A549 (cell line): Measurements from ENCODE around the gene MFSD2B. TPM values are rescaled to one million over a fixed set of nuclear protein-coding genes. Genes with fewer than 3 reads are reported as not detected.
A peak's percentile ranks its signal among the peaks of the same experiment; 100 is the strongest.
"Not testable (repeated sequence)": the region's sequence is repeated elsewhere in the genome, so short reads cannot be mapped to it uniquely, and the experiment has no call there.

Experiments used
- ATAC-seq, 2 experiments: fragments of 200-7000 bp in 1 of 2; fragments of >200 bp in 1 of 2; cut with Nextera tagmentation in 1 of 2; cut with Tn5 transposase in 1 of 2; 3 replicates each; pipeline versions ENCODE4 v1.8.0 to v1.9.1; 2018 to 2020; ENCODE audit warnings: mild to moderate bottlenecking in 1 of 2, moderate library complexity in 1 of 2
- CTCF ChIA-PET: fragments of 300-600 bp; sonication (Branson Sonifier 250); formaldehyde crosslinking; extraction: SDS; loops from one replicate; lab custom pipeline; 2021; ENCODE audit warnings: antibody characterized with exemption, inconsistent platforms; lab: Yijun Ruan, JAX
- POLR2A ChIA-PET: fragments of 350-600 bp; formaldehyde crosslinking; extraction: SDS; loops from one replicate; lab custom pipeline; 2021; ENCODE audit warnings: antibody characterized with exemption, inconsistent platforms; lab: Yijun Ruan, JAX
- DNase-seq, 2 experiments: peaks; one replicate each; pipeline versions ENCODE4 v3.0.0 to v3.0.0-alpha.2; 2011 to 2016; ENCODE audit warnings: low read depth in 1 of 2, low spot score in 1 of 2
- FAIRE-seq: peaks from 2 replicates; lab custom pipeline; 2011; peaks lifted over from hg19 to GRCh38; lab: Jason Lieb, UNC
- H3K27ac ChIP-seq, 2 experiments: fragments of >200 bp; sonication (Bioruptor Twin); formaldehyde crosslinking; 3 replicates each; pipeline ENCODE4 v1.5.1; 2016 to 2017
- H3K4me1 ChIP-seq: fragments of >200 bp; sonication (Bioruptor Twin); formaldehyde crosslinking; 3 replicates; pipeline ENCODE4 v1.6.1; 2016
- H3K4me2 ChIP-seq: fragments of >200 bp; sonication (Bioruptor Twin); formaldehyde crosslinking; 3 replicates; pipeline ENCODE4 v1.6.1; 2016
- H3K4me3 ChIP-seq: fragments of >200 bp; sonication (Bioruptor Twin); formaldehyde crosslinking; 3 replicates; pipeline ENCODE4 v1.5.1; 2016
- H3K9me3 ChIP-seq: fragments of >200 bp; sonication (Bioruptor Twin); formaldehyde crosslinking; 3 replicates; pipeline ENCODE4 v1.6.1; 2016
- ATOH8 ChIP-seq: fragments of 250-450 bp; sonication (Bioruptor Pico); IDR thresholded peaks from 2 replicates; pipeline ENCODE4 v1.5.0; 2020; ENCODE audit warnings: low read depth, mild to moderate bottlenecking, moderate library complexity
- CEBPB ChIP-seq, 2 experiments: fragments of >200 bp in 1 of 2; sonication (Bioruptor Twin) in 1 of 2; formaldehyde crosslinking in 1 of 2; IDR thresholded peaks; 2 replicates each; pipeline ENCODE4 v1.6.1; 2012 to 2016
- CHD4 ChIP-seq: fragments of 200-600 bp; sonication (generic); IDR thresholded peaks from 2 replicates; pipeline ENCODE4 v1.6.1; 2016; ENCODE audit warnings: antibody characterized with exemption, mild to moderate bottlenecking, borderline replicate concordance
- ESRRA ChIP-seq: fragments of 150-350 bp; IDR thresholded peaks from 2 replicates; pipeline ENCODE4 v1.6.1; 2014; ENCODE audit warnings: mild to moderate bottlenecking, low read length, borderline replicate concordance
- HES2 ChIP-seq: fragments of >200 bp; sonication (Bioruptor Twin); formaldehyde crosslinking; IDR thresholded peaks from 2 replicates; pipeline ENCODE4 v1.6.1; 2016
- HEYL ChIP-seq: fragments of 250-450 bp; sonication (Bioruptor Pico); IDR thresholded peaks from 2 replicates; pipeline ENCODE4 v1.8.0; 2021; ENCODE audit warnings: mild to moderate bottlenecking, moderate library complexity
- HOXA7 ChIP-seq: fragments of 250-450 bp; sonication (Bioruptor Pico); IDR thresholded peaks from 2 replicates; pipeline ENCODE4 v1.5.0; 2020; ENCODE audit warnings: mild to moderate bottlenecking, moderate library complexity
- HOXB5 ChIP-seq: fragments of 250-450 bp; sonication (Bioruptor Pico); IDR thresholded peaks from 2 replicates; pipeline ENCODE4 v1.5.0; 2020; ENCODE audit warnings: mild to moderate bottlenecking, moderate library complexity
- KDM1A ChIP-seq: fragments of 200-600 bp; sonication (generic); IDR thresholded peaks from 2 replicates; pipeline ENCODE4 v1.6.1; 2016; ENCODE audit warnings: low read depth, mild to moderate bottlenecking
- MAFK ChIP-seq: fragments of 450-650 bp; IDR thresholded peaks from 2 replicates; pipeline ENCODE4 v1.6.1; 2014; ENCODE audit not compliant: partially characterized antibody
- PBX3 ChIP-seq: IDR thresholded peaks from 2 replicates; pipeline ENCODE4 v1.6.1; 2012
- POLR2A ChIP-seq: IDR thresholded peaks from 2 replicates; pipeline ENCODE4 v1.6.1; 2012; ENCODE audit warnings: mild to moderate bottlenecking, low read length
- RAD21 ChIP-seq, 2 experiments: fragments of >200 bp in 1 of 2; sonication (Bioruptor Twin) in 1 of 2; formaldehyde crosslinking in 1 of 2; IDR thresholded peaks in 1 of 2; conservative IDR thresholded peaks in 1 of 2; 2 replicates in 1 of 2; 3 replicates in 1 of 2; pipeline ENCODE4 v1.6.1; 2012 to 2018; ENCODE audit warnings: inconsistent platforms in 1 of 2
- RFX5 ChIP-seq: fragments of 450-650 bp; IDR thresholded peaks from 2 replicates; pipeline ENCODE4 v1.7.1; 2014; ENCODE audit warnings: antibody characterized with exemption, mild to moderate bottlenecking, moderate library complexity
- TFCP2L1 ChIP-seq: fragments of 250-450 bp; sonication (Bioruptor Pico); IDR thresholded peaks from 2 replicates; pipeline ENCODE4 v1.5.0; 2021; ENCODE audit warnings: mild to moderate bottlenecking
- ZFP36 ChIP-seq: fragments of 450-650 bp; IDR thresholded peaks from 2 replicates; pipeline ENCODE4 v1.6.1; 2014; ENCODE audit warnings: borderline replicate concordance; ENCODE audit not compliant: partially characterized antibody
- WGBS: methylation state at CpG from one replicate; pipeline ENCODE4 v1.1.6; 2017; ENCODE audit errors: missing lambda C conversion rate; 5-methylcytosine and 5-hydroxymethylcytosine counted together
- polyA plus RNA-seq, 4 experiments: library from polyadenylated mRNA; depleted of rRNA in 3 of 4; stranded (reverse); fragments of >200 nt; fragmentation: RNase III in 1 of 4; extraction: RNeasy Plus Mini Kit Qiagen cat#74134 plus additional on column Dnase treatment in 1 of 4; gene quantifications; 2 replicates in 3 of 4; 3 replicates in 1 of 4; pipeline ENCODE4 v1.2.3, GENCODE V29; 2011 to 2017
- TF ChIP-seq, protein P1 (sequence below): IDR thresholded peaks from 2 replicates; pipeline ENCODE4 v1.6.1; 2012; ENCODE audit warnings: low read depth, borderline replicate concordance
- TF ChIP-seq, protein P2 (sequence below): fragments of >200 bp; sonication (Bioruptor Twin); formaldehyde crosslinking; IDR thresholded peaks from 3 replicates; pipeline ENCODE4 v1.5.1; 2016
- TF ChIP-seq, protein P3 (sequence below): fragments of 200-600 bp; sonication (generic); IDR thresholded peaks from 2 replicates; pipeline ENCODE4 v1.6.1; 2016; ENCODE audit warnings: antibody characterized with exemption, mild to moderate bottlenecking, moderate library complexity
- TF ChIP-seq, protein P4 (sequence below): fragments of 450-650 bp; IDR thresholded peaks from 2 replicates; pipeline ENCODE4 v1.6.1; 2014; ENCODE audit warnings: antibody characterized with exemption
- TF ChIP-seq, protein P5 (sequence below): fragments of >200 bp; sonication (Bioruptor Twin); formaldehyde crosslinking; IDR thresholded peaks from 3 replicates; pipeline ENCODE4 v1.6.1; 2016

The MFSD2B gene
- polyA plus RNA-seq, 2 of the 4 experiments (the other 2 are of a cell fraction): 0.09 to 0.17 TPM

DNA sequence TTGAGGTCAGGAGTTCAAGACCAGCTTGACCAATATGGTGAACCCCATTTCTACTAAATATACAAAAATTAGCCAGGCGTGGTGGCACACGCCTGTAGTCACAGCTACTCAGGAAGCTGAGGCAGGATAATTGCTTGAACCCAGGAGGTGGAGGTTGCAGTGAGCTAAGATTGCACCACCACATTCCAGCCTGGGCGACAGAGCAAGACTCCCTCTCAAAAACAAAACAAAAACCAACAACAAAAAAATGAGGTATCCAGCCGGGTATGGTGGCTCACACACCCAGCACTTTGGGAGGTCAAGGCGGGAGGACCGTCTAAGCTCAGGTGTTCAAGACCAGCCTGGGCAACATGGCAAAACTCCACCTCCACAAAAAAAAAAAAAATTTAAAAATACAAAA is 5.0 kb downstream of the MFSD2B start:
- H3K4me1 ChIP-seq: peaks cover 61% of the 10 kb centered on the region
- ATAC-seq, FAIRE-seq, H3K9me3 ChIP-seq: not testable (repeated sequence)
- 31% methylated on average over 6 of the region's 6 CpGs for WGBS
- CTCF ChIA-PET: interaction anchor here (1.0 to 1.7 kb wide), 5 partner anchors 9 to 88 kb away, joined by 3 to 7 read pairs (median 4); partner anchors contain the start of gene ATAD2B
- H3K4me3 ChIP-seq: peak overlapping the region; percentile 12; the same call in 1 of the 3 replicates
- 0 out of 2 replicates have a peak, but pooled peaks have one; percentile 49 for TF ChIP-seq CHD4
- peak in 1 of 2 experiments; percentile 79; a peak in 2 of 4 replicates for TF ChIP-seq CEBPB (IDR thresholded peaks at IDR 0.05)
- H3K4me2 ChIP-seq: peak overlapping the region; percentile 78
- POLR2A ChIA-PET: interaction anchor here (1.3 to 2.2 kb wide), 4 partner anchors 33 to 88 kb away, joined by 3 to 19 read pairs (median 8); partner anchors contain the start of genes ATAD2B, SF3B6 and WDCP
- H3K27ac ChIP-seq: peak overlapping the region; percentile 88 to 89
- DNase-seq: peak in 1 of 2 experiments; percentile 39

DNA sequence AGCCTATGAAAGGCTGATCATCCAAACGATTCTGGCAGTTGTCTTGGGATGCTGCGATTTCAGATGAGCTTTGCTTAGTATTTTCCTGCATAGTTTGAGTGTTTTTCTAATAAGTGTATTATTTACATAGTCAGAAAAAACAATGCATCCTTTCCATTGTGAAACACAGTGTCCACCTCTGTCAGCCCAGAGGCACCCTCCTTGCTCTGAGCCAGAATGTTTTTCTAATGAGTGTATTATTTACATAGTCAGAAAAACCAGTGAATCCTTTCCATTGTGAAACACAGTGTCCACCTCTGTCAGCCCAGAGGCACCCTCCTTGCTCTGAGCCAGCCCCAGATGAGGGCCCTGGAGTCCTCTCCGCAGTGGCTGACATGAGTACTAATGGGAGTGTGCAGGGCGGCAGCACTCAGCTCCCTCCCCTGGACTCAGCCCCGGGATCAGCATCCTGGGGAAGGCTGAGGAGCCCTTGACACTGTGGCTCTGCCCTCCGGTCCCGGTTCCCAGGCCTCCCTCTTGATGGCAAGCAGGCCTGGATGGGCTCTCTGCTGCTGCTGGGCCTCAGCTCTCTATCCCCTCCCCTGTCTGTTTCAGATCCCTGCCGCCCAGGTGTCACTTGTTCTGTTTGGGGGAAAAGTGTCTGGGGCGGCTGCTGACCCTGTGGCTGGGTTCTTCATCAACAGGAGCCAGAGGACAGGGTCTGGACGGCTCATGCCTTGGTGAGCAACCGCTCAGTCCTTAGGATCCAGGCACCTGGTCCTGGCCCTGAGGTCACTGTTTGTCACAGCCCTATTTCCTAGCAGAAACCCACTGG is 5.9 kb downstream of the MFSD2B start:
- WGBS: 17% methylated on average over 8 of the region's 11 CpGs
- POLR2A ChIA-PET: interaction anchor here (0.7 to 2.2 kb wide), 6 partner anchors 10 to 89 kb away, joined by 3 to 19 read pairs (median 6); partner anchors contain the start of genes ATAD2B, SF3B6 and WDCP
- FAIRE-seq (peak; percentile 93), DNase-seq (peak; percentile 77 to 95), ATAC-seq (peak; percentile 91 to 92)
- Histone ChIP-seq H3K4me1 (peaks cover 64% of the 10 kb centered on the region), H3K27ac (peak overlapping the region; percentile 89 to 94), H3K4me3 (peak overlapping the region; percentile 12; the same call in 1 of the 3 replicates), H3K9me3 (no peaks in the 10 kb centered on the region), H3K4me2 (peak overlapping the region; percentile 78)
- CTCF ChIA-PET: interaction anchor here (0.8 to 1.6 kb wide), 6 partner anchors 12 to 182 kb away, joined by 3 to 7 read pairs (median 3); partner anchors contain the start of gene ATAD2B
- TF ChIP-seq HOXA7 (CRISPR knock-in tag) (0 out of 2 replicates have a peak, but pooled peaks have one; percentile 23), POLR2A (0 out of 2 replicates have a peak, but pooled peaks have one; percentile 6), RAD21 (conservative IDR thresholded peaks at IDR 0.05 in 1 of 2, IDR thresholded peaks at IDR 0.05 in 1 of 2) (peak; percentile 42 to 43; a peak in 4 of 5 replicates), PBX3 (peak; percentile 52; the same call in 1 of the 2 replicates), CHD4 (no peak), ZFP36 (no peak), HOXB5 (CRISPR knock-in tag) (peak; percentile 43; the same call in 1 of the 2 replicates), HEYL (no peak), MAFK (no peak), HES2 (peak; percentile 86), TFCP2L1 (CRISPR knock-in tag) (no peak), KDM1A (no peak), ATOH8 (CRISPR knock-in tag) (peak; percentile 58; the same call in 1 of the 2 replicates), RFX5 (no peak), CEBPB (IDR thresholded peaks at IDR 0.05) (peak; percentile 98 to 99), ESRRA (no peak)
- TF ChIP-seq, protein P1, sequence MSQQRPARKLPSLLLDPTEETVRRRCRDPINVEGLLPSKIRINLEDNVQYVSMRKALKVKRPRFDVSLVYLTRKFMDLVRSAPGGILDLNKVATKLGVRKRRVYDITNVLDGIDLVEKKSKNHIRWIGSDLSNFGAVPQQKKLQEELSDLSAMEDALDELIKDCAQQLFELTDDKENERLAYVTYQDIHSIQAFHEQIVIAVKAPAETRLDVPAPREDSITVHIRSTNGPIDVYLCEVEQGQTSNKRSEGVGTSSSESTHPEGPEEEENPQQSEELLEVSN: peak; percentile 44; the same call in 1 of the 2 replicates
- TF ChIP-seq, protein P2, sequence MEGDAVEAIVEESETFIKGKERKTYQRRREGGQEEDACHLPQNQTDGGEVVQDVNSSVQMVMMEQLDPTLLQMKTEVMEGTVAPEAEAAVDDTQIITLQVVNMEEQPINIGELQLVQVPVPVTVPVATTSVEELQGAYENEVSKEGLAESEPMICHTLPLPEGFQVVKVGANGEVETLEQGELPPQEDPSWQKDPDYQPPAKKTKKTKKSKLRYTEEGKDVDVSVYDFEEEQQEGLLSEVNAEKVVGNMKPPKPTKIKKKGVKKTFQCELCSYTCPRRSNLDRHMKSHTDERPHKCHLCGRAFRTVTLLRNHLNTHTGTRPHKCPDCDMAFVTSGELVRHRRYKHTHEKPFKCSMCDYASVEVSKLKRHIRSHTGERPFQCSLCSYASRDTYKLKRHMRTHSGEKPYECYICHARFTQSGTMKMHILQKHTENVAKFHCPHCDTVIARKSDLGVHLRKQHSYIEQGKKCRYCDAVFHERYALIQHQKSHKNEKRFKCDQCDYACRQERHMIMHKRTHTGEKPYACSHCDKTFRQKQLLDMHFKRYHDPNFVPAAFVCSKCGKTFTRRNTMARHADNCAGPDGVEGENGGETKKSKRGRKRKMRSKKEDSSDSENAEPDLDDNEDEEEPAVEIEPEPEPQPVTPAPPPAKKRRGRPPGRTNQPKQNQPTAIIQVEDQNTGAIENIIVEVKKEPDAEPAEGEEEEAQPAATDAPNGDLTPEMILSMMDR: no peak
- TF ChIP-seq, protein P3, sequence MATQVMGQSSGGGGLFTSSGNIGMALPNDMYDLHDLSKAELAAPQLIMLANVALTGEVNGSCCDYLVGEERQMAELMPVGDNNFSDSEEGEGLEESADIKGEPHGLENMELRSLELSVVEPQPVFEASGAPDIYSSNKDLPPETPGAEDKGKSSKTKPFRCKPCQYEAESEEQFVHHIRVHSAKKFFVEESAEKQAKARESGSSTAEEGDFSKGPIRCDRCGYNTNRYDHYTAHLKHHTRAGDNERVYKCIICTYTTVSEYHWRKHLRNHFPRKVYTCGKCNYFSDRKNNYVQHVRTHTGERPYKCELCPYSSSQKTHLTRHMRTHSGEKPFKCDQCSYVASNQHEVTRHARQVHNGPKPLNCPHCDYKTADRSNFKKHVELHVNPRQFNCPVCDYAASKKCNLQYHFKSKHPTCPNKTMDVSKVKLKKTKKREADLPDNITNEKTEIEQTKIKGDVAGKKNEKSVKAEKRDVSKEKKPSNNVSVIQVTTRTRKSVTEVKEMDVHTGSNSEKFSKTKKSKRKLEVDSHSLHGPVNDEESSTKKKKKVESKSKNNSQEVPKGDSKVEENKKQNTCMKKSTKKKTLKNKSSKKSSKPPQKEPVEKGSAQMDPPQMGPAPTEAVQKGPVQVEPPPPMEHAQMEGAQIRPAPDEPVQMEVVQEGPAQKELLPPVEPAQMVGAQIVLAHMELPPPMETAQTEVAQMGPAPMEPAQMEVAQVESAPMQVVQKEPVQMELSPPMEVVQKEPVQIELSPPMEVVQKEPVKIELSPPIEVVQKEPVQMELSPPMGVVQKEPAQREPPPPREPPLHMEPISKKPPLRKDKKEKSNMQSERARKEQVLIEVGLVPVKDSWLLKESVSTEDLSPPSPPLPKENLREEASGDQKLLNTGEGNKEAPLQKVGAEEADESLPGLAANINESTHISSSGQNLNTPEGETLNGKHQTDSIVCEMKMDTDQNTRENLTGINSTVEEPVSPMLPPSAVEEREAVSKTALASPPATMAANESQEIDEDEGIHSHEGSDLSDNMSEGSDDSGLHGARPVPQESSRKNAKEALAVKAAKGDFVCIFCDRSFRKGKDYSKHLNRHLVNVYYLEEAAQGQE: no peak
- TF ChIP-seq, protein P4, sequence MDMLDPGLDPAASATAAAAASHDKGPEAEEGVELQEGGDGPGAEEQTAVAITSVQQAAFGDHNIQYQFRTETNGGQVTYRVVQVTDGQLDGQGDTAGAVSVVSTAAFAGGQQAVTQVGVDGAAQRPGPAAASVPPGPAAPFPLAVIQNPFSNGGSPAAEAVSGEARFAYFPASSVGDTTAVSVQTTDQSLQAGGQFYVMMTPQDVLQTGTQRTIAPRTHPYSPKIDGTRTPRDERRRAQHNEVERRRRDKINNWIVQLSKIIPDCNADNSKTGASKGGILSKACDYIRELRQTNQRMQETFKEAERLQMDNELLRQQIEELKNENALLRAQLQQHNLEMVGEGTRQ: no peak
- TF ChIP-seq, protein P5, sequence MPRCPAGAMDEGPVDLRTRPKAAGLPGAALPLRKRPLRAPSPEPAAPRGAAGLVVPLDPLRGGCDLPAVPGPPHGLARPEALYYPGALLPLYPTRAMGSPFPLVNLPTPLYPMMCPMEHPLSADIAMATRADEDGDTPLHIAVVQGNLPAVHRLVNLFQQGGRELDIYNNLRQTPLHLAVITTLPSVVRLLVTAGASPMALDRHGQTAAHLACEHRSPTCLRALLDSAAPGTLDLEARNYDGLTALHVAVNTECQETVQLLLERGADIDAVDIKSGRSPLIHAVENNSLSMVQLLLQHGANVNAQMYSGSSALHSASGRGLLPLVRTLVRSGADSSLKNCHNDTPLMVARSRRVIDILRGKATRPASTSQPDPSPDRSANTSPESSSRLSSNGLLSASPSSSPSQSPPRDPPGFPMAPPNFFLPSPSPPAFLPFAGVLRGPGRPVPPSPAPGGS: peak; percentile 79; the same call in 1 of the 3 replicates
